Measurements from ENCODE around the gene GALNT13.

The GALNT13 gene

DNA sequence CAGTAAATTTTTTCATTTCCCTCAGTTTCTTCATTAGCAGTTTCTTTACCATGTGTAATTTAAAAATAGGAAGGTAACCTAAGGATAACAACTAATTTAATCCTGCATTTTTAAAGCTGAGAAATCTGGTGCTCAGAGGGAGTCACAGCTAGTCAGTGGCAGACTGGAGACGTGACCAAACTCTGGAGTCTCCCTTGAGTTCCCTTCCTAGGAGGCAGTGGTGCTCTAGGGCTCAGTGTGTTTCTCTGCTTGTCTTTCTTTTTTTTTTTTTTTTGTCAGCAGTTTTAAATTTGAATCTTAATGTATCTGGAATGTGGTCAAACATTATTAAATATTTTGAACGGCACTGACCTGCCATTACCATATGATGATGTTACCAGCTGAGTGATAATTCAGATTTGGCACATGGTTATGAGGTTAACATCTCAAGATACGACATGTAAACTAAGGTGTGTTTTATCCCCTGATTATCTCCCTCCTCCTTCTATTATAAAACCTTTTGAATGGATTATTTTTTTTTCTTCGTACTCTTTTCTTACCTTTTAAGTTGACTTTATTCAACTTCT is 226.2 kb downstream of the GALNT13 start:
- no peak overlapping the region for H3K4me3 ChIP-seq (ENCODE audit: low read length)
- no peak for DNase-seq (ENCODE audit: low read depth)
- TF ChIP-seq, protein P1, sequence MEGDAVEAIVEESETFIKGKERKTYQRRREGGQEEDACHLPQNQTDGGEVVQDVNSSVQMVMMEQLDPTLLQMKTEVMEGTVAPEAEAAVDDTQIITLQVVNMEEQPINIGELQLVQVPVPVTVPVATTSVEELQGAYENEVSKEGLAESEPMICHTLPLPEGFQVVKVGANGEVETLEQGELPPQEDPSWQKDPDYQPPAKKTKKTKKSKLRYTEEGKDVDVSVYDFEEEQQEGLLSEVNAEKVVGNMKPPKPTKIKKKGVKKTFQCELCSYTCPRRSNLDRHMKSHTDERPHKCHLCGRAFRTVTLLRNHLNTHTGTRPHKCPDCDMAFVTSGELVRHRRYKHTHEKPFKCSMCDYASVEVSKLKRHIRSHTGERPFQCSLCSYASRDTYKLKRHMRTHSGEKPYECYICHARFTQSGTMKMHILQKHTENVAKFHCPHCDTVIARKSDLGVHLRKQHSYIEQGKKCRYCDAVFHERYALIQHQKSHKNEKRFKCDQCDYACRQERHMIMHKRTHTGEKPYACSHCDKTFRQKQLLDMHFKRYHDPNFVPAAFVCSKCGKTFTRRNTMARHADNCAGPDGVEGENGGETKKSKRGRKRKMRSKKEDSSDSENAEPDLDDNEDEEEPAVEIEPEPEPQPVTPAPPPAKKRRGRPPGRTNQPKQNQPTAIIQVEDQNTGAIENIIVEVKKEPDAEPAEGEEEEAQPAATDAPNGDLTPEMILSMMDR (conservative IDR thresholded peaks at IDR 0.05; ENCODE audit: low read depth, low read length) = no peak

- no peak overlapping the region for H3K4me3 ChIP-seq (ENCODE audit: low read length)
- DNase-seq (ENCODE audit: low read depth) = no peak
These were observed 249.0 kb downstream of the GALNT13 start for GRCh38 chr2:154120706-154121105.

DNA sequence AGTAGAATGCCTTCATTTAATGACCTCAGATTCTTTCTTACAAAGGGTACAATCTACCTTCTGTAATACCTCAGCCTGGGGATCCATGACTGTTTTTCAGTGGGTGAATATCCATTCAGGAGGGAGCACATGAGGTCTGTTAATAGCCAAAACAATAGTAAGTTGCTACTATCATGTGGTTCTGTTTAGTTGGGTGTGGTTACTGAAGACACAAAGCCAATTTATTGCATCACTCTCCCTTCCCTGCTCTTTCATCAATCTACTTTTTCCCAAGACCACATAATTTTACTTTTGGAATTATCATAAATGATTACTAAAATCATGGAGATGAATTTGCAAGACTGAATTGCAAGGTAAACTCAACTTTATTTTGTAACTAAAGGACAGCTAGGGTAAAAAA is 254.2 kb downstream of the GALNT13 start:
- no peak overlapping the region for H3K4me3 ChIP-seq (ENCODE audit: low read length)
- TF ChIP-seq, protein P1 (conservative IDR thresholded peaks at IDR 0.05; ENCODE audit: low read depth, low read length) = no peak
- DNase-seq (ENCODE audit: low read depth) = no peak

More at GRCh38 chr2:154120706-154121105, 249.0 kb downstream of the GALNT13 start:
- TF ChIP-seq, protein P1 (conservative IDR thresholded peaks at IDR 0.05; ENCODE audit: low read depth, low read length) = no peak

- TF ChIP-seq, protein P1 (conservative IDR thresholded peaks at IDR 0.05; ENCODE audit: low read depth, low read length) = no peak
- H3K4me3 ChIP-seq (ENCODE audit: low read length) = no peak overlapping the region
- no peak for DNase-seq (ENCODE audit: low read depth)
These were observed 259.1 kb downstream of the GALNT13 start for GRCh38 chr2:154130821-154131220.

GRCh38 chr2:154132827-154133226 is 261.1 kb downstream of the GALNT13 start:
- no peak for DNase-seq (ENCODE audit: low read depth)
- TF ChIP-seq, protein P1 (conservative IDR thresholded peaks at IDR 0.05; ENCODE audit: low read depth, low read length) = no peak
- no peak overlapping the region for H3K4me3 ChIP-seq (ENCODE audit: low read length)

- H3K4me3 ChIP-seq (ENCODE audit: low read length) = no peak overlapping the region
- TF ChIP-seq, protein P1 (conservative IDR thresholded peaks at IDR 0.05; ENCODE audit: low read depth, low read length) = no peak
- DNase-seq (ENCODE audit: low read depth) = no peak
These were observed 262.1 kb downstream of the GALNT13 start for GRCh38 chr2:154133823-154134222.

DNA sequence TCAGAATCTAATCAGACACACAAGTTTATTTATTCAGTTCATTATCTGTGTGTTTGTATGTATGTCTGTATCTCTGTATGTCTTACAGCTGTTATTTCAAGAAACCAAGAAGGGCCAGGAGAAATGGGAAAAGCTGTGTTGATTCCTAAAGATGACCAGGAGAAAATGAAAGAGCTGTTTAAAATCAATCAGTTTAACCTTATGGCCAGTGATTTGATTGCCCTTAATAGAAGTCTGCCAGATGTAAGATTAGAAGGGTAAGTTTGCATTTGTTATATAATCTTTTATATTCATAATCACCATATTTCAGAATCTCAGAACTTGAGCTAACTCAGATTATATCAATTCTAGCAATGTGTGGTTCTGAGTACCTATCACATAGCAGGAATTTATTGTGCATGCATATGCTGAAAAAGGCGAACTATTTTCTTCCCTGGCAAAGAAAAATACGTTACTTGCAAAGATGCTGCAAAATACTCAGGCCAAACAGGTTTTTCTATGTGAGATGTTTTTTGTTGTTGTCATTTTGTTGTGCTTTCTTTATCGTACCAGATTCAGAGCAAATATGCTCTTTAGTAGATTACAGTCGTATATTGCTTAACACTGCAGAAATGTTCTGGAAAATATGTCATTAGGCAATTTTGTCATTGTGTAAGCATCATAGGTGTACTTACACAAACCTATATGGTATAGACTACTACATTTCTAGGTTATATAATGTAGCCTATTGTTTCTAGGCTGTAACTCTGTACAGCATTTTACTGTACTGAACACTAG is 268.7 kb downstream of the GALNT13 start:
- TF ChIP-seq, protein P1 (conservative IDR thresholded peaks at IDR 0.05; ENCODE audit: low read depth, low read length) = no peak
- no peak for DNase-seq (ENCODE audit: low read depth)
- H3K4me3 ChIP-seq (ENCODE audit: low read length) = no peak overlapping the region
